Measurements from ENCODE around the gene DOK7.
"Not testable (repeated sequence)": the region's sequence is repeated elsewhere in the genome, so short reads cannot be mapped to it uniquely, and the experiment has no call there.

Gene DOK7

DNA sequence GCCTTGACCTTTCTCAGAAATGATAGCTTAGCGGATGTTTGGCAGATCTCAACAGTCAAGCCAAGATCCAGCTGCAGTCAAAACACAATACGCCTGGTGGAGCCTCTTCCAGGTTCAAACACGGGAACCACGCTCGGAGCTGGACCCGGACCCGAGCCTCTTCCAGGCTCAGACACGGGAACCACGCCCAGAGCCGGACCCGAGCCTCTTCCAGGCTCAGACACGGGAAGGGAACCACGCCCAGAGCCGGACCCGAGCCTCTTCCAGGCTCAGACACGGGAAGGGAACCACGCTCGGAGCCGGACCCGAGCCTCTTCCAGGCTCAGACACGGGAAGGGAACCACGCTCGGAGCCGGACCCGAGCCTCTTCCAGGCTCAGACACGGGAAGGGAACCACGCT lies 48.5 kb downstream of the DOK7 start:
- not testable (repeated sequence) for DNase-seq

GRCh38 chr4:3512279-3512678 lies 49.2 kb downstream of the DOK7 start:
- DNase-seq: no peak

GRCh38 chr4:3512719-3513118 lies 49.6 kb downstream of the DOK7 start:
- DNase-seq: no peak

GRCh38 chr4:3513807-3514206 lies 50.7 kb downstream of the DOK7 start:
- DNase-seq: no peak

DNA sequence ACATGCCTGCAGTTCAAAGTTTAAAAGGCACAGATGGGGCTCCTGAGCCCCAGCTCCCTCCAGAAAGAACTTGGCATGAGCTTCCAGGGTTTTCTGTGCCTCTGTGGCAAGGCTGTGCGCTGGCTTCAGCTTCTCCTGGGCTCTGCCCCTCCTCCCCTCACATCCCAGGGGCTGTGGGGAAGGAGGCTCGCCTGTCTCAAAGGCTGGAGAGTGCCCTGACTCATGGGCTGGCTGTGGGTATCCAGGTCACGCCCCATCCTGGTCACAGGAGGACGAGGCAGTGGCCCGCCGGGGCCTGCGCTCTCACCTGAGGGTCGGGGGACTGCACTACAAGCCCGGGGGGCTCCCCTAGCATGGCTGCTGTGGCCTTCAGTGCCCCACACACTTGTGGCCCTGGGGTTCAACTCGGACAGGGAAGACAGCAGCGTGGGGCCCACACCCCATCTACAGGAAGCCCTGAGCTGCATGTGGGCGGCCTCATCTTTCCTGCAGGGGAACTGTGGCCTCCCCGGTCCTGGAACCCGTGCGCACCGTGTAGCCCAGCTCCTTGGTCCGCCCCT lies 51.2 kb downstream of the DOK7 start:
- DNase-seq: no peak

DNA sequence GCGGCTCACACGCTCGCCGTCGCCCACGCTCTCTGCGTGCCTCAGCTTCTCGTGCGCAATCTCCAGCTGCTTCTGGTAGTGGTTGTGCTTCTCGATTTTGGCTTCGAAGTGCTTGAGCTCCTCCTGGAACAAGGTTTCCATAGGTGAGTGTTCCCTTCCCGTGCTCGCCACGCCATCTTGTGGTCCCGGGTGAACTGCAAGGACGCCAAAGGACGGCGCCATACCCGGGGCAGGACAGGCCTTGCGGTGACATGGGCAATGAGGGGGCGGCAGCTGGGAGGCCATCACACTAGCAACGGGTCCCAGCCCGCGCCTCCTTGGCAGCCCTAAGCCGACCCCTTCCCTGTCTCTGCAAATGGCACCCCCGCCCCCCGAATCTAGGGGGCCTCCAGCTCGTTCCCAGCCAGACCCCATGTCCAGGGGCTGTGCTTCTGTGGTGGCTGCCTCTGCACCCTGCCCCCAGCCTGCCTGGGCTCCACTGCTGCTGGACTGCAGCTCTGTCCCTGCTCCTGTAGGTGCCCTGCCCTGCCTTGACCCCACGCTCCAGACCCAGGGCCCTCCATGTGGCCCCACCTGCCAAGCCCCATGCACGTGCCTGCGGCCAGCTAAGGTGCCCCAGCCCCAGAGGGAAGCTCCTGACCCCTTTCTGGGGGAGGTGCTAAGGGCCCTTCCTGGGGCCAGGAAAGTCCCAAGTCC lies 51.8 kb downstream of the DOK7 start:
- DNase-seq: no peak

GRCh38 chr4:3515646-3516045 lies 52.5 kb downstream of the DOK7 start:
- DNase-seq: no peak

GRCh38 chr4:3516061-3516835 lies 53.1 kb downstream of the DOK7 start:
- DNase-seq: no peak

- DNase-seq: no peak
These were observed 54.0 kb downstream of the DOK7 start for GRCh38 chr4:3516836-3517730.

DNA sequence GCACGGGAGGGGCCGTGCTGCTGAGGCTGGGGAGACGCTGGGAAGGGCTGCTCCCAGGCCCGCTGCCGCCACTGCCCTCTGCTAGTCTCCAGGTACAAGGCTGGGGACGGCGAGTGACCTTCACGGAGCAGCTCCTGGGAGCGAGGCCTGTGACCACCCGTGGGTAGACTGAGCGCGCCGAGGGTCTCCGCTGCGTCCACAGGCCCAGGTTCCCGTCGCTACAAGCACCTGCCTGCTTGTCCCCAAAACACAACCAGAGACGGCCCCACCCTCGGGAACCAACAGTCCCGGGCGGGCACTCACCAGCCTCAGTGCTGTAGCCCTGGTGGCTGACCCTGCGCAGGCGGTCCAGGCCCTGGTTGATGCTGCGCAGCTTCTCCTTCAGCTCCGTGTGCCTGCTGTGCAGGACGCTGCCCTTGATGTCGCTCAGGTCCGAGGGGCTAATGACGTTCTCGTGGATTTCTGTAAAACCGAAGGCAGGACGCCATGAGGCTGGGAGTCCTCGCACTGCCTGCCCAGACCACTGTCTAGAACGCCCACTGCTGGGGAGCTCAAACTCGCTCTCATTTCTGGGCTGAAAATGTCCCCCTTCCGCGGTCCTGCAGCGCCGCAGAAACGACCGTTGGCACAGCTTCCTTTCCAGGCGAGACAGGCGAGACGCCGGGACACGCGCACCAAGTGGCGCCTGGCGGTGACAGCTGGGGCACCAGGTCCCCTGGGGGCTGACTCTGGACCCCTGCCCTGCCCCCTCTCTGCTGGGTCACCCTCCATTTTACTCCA lies 54.8 kb downstream of the DOK7 start:
- DNase-seq: no peak

GRCh38 chr4:3518511-3518880 lies 55.4 kb downstream of the DOK7 start:
- DNase-seq: no peak

- DNase-seq: no peak
These were observed 55.8 kb downstream of the DOK7 start for GRCh38 chr4:3518941-3519340.

- DNase-seq: no peak
These were observed 56.6 kb downstream of the DOK7 start for GRCh38 chr4:3519468-3520264.

DNA sequence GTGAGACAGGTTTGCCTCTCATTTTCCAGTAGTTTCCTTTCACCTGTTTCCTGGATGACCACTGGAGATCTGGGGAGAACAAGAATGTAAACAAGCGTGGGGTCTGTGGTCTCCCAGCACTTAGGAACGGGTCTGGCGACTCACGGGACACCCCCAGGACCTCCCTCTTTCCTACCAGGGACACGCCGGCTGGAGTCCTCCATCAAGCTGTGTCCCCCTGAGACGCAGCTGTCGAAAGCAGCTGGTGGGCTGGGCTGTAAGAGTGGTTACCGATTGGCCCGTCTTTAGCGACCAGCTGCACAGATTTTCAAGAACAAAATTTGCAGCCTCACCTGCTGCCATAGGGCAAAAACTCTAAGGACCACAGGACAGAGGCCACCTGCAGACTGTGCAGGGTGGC lies 57.2 kb downstream of the DOK7 start:
- DNase-seq: no peak

DNA sequence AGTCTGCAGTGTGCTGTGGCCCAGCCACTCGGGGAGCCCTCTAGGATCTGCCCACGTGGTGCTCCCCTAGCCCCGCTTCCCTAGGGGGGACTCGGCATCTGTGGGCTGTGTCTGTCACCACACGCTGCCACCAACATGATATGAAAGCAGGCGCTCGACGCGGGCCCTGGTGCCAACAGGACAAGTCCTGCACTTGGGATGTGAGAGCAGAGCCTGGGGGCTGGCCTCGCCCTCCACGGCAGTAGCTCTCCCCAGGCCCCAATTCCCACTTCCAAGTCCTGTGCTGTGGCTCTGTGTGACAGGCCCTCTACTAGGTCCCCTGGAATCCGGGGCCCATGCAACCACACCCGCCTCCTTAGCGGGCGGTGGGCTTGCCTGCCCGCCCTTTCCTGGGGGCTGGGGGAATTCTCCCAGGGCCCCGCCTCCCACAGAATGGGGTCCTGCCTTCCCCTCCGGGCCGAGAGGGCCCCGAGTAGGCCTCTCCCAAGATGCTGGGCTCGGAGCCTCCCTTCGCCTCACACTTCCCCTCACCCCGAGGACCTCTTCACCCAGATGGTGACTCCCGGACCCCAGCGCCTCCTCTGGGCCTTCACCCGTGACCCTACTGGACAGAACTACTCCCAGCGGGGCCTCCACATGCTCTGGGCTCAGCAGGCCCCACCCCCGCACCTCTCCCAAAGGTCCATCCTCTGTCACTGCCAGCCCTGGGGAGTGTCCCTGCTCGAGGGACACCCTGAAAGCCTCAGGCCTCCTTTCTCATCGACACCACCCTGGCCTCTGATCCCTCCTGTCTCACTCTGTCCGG lies 57.9 kb downstream of the DOK7 start:
- DNase-seq: no peak

- DNase-seq: no peak
These were observed 58.7 kb downstream of the DOK7 start for GRCh38 chr4:3521621-3522325.

DNA sequence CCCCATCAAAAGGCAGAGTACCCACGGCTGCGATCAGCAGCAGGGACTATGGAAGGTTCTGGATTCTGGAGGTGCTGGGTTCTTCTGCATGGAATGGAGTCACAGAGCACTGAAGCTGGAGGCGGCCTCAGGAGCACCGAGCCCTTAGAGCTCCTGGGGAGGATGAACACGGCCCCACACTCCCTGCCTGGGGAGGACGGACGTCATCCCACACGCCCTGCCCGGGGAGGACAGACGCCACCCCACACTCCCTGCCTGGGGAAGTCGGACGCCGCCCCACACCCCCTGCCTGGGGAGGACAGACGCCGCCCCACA lies 59.2 kb downstream of the DOK7 start:
- DNase-seq: no peak

- no peak for DNase-seq
These were observed 59.5 kb downstream of the DOK7 start for GRCh38 chr4:3522651-3523050.

GRCh38 chr4:3523146-3523627 lies 60.1 kb downstream of the DOK7 start:
- DNase-seq: no peak

- no peak for DNase-seq
These were observed 60.6 kb downstream of the DOK7 start for GRCh38 chr4:3523628-3524221.

Measured in NCI-H1417 treated with DMSO at 0.1 percent for 48 hours (cell line).